NCI-H2227 (cell line): ENCODE data around the gene RAC2.

Experiments
- DNase-seq: peaks from one replicate; lab custom pipeline; 2025; ENCODE audit not compliant: unreplicated experiment; lab: John Stamatoyannopoulos, UW

The RAC2 gene

DNA sequence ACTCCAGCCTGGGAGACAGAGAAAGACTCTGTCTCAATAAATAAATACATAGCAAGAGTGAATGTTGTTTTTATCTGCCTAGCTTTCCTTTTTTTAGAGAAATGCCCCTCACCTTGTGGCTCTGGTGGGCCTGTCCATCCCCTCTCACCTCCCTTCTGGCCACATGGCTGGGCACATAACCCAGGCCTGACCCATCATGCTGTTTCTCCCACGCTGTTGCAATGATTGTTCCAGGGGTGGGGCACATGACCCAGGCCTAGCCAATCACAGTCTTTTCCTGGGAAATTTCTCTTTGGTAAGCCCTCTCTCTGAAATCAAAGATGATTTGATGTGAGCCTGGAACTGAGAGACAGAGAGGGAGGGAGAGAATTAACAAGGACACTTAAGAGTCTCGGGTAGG is 32.7 kb upstream of the RAC2 start:
- no peak for DNase-seq

GRCh38 chr22:37275622-37276021 is 31.6 kb upstream of the RAC2 start:
- no peak for DNase-seq

DNA sequence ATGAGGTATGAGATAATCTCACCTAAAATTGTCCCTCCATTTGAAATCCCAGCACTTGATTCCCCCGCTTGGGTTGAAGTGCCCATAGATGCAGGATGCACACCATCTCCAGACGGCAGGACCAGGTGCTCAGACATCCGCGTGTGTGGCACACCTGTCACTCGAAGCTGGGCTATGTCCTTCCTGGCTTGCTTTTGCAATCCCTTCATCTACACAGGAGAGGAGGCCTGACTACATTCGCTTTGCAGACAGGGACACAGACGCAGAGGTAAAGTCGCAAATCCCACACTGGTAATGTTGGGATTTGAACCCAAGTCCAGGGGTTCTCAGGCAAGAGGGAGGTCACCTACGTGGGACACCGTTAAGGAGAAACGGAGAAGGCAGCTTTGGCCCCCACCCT is 31.1 kb upstream of the RAC2 start:
- DNase-seq, result no peak

GRCh38 chr22:37274380-37274862 is 30.4 kb upstream of the RAC2 start:
- no peak for DNase-seq

DNA sequence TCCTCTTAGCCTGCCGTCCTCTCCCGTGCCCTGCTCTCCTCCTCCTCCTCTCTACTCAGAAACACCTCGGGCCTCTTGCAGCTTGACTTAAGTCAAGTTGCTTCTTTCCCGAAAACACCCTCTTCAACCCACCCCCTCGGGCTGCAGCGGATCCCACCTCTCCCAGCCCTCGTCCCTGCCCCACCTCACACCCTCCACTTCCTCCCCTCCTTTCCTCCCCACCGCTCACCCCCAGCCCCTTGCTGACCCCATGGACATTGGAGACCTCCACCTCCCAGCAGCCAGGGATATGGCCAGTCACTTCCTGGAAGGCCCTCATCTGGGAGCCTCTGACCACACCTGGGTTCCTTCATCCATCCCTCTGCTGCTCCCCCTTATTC is 29.8 kb upstream of the RAC2 start:
- no peak for DNase-seq

DNA sequence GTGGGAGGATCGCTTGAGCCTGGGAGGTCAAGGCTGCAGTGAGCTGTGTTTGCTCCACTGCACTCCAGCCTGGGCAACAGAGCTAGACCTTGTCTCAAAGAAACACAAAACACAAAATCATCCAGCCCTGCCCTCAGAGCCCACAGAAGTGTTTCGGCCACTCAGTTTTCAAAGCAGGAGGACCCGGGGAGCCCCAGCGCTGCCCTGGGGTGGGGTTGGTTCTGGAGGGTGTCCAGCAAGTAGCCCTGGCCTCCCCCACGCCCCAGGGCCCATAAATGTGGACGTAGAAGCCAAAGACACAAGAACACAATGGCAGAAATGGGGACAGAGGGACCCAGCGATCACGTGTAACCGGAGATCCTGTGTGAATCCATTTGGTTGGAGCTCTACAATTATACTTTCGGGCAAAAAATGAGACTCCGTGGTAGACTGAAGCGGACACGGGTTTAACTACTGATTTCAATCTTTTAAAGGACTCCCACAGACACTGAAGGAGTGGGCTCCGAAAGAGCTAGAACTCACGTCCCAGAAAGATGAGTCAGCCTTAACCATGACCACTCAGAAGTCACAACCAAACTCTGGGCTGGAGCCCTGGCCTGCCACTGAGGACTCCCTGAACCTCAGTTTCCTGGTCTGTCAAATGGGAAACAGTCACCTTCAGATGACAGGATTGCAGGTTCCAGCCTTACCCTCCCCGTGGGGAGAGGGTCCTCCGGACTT is 29.2 kb upstream of the RAC2 start:
- no peak for DNase-seq

DNA sequence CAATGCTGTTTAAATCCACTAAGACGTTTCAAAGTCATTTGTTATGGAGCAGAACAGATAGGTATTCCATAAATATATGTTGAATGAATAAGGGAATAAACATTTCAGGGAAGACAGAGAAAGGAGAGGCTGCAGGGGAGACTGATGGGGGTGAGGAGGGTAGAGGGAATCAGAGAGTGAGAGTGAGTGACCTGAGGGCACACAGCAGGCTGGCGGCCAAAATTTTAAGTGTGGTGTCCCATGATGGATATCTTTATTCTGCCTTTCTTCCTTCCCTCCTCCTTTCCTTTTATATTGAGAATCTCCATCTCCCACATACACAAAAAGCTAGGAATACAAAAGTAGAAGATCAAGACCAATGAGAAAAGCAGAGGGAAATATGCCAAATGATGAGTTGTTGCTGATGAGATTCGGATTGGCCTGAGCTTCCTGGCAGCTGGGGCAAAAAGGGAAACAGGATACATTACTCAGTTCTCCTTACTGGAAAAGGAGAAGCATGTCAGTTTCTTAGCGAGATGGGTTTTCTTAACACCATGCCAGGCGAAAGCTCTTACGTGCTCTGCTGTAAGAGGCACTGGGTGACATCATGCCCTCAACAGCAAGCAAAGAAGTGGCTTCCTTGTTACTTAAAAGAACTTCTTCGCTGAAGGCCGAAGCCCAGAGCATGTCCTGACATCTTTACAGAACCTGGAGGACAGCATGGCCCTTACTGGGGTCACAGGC is 27.0 kb upstream of the RAC2 start:
- DNase-seq, result no peak

GRCh38 chr22:37269936-37270678 is 26.0 kb upstream of the RAC2 start:
- no peak for DNase-seq

- DNase-seq, result no peak
These were observed 23.8 kb upstream of the RAC2 start for GRCh38 chr22:37267661-37268413.

DNA sequence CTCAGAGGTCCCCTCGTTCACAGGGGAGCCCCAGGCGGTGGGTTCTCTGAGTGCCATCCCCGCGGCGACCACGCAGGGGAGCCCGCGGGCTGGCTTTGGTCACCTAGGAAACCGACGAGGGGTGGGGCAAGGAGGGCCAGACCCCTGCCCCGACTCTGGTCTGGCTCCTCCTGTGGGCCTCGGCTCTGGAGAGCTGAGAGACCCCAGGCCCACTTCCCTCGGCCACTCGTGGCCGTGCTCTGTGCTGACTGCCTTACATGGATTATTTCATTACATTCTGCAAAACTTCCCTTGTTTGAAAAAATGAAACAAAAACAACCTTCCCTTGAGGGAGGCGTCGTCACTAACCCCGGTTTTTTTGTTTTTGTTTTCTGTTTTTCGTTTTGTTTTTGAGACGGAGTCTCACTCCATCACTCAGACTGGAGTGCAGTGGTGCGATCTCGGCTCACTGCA is 23.1 kb upstream of the RAC2 start:
- peak; percentile 56 for DNase-seq

DNA sequence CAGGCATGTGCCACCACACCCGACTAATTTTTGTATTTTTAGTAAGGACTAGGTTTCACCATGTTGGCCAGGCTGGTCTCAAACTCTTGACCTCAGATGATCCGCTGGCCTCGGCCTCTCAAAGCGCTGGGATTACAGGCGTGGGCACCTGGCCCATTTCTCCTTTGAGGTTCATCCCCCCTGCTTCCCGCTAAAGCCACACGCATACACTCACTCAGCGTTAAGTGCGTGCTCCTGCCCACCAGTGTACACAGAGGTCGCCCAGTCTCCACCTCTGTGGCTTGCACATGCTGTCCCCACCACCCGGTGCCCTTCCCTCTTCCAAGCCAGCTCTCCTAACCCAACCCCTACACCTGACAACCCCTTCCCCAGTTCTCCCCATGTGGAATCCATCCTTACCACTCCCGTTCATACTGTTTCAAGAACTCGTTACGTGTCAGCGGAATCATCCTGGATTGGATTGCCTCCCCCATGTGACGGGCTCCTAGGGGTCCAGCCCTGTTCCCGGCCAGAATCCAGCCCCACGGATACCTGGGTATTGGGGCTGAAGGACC is 22.6 kb upstream of the RAC2 start:
- DNase-seq, result no peak

GRCh38 chr22:37263966-37264887 is 20.2 kb upstream of the RAC2 start:
- no peak for DNase-seq

DNA sequence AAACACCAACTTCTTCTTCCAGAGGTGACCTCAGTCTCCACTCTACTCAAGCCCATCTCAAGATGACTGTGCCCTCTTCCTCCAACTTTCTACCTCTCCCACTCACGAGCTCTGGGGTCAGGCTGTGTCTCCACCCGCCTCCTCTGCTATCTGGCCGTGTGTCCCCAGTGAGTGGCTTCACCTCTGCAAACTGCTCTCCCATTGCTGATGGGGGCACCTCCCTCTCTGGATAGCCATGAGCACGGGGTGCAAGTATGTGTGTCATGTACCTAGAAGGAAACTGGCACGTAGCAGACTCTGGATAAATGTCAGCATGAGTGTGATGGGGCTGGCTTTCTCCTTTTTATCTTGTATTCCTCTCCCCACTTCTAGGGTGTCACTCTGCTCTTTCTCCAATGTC is 18.3 kb upstream of the RAC2 start:
- DNase-seq, result no peak

- DNase-seq, result peak; percentile 20
These were observed 16.9 kb upstream of the RAC2 start for GRCh38 chr22:37260901-37261336.

DNA sequence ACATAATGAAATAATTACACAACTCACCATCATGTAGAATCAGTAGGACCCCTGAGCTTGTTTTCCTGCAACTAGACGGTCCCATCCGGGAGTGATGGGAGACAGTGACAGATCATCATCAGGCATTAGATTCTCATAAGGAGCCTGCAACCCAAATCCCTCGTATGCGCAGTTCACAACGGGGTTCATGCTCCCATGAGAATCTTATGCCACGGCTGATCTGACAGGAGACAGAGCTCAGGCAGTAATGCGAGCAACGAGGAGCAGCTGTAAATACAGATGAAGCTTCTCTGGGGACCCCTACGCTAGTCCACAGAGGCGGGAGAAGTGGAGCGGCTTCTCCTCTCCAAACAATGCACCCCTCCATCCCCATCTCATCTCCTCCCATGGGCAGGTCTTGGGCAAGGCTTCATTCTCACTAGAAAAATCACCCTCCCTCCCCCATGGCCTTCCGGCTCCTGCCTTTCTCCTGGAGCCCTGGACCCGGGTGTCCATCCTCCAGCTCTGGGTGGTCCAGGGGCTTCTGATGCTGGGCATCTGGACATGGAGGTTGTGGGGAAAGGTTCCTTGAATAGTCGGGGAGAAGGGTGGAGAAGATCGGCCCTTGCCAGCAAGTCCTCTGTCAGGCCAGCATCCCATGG is 16.2 kb upstream of the RAC2 start:
- DNase-seq, result no peak

- peak; percentile 30 for DNase-seq
These were observed 15.5 kb upstream of the RAC2 start for GRCh38 chr22:37259540-37260029.

DNA sequence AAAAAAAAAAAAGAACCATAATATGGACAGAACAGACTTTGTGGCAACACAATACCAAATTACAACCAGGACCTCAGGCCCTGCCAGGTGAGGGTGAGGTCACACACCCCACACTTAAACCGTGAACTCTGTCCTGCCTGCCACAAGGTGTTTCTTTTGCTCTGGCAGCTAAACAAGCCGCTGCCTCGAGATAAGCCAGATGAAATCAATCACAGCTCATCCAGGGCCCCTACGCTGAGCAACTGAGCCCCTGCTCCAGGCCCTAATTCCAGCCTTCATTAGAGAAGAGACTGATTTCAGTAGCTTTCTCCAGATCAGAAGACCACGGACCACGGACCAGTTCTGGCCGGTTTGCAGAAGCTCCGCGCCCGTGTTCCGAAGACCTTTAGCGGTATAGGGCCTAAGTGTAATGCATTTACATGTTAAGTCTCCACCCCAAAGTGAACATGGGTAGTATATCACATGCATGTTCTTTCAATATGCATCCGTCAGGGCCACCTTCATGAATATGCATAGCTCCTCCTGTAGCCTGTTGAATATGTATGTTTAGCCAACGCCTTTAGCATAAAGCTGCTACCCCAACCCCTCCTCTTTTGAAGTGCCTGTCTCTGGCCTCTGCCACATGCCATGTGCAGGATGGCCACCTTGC is 14.8 kb upstream of the RAC2 start:
- DNase-seq, result no peak

DNA sequence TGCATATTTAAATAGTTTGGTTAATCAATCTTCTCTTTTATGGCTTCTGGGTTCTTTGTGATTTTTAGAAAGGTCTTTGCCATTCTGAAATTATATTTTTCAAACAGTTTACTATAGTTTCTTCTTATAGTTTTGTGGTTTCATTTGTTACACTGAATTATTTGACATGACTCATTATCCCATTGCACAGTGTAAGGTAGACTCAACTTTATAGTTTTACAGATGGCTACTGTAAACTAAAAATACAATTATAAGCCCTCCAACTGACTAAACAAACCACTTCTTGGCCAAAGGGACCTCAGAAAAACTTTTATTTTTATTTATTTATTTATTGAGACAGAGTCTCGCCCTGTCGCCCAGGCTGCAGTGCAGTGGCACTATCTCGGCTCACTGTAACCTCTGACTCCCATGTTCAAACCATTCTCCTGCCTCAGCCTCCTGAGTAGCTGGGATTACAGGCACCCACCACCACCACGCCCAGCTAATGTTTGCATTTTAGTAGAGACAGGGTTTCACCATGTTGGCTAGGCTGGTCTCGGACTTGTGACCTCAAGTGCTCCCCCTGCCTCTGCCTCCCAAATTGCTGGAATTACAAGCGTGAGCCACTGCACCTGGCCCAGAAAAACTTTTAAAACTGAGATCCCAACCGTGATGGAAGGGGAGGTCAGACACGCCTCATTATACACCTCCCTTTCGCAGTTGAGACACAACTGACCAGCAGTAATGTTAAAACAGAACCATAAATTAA is 14.1 kb upstream of the RAC2 start:
- DNase-seq, result no peak
